GM12878 (cell line): Measurements from ENCODE around the gene PRDX1. TPM values are rescaled to one million over a fixed set of nuclear protein-coding genes. Genes with fewer than 3 reads are reported as not detected.

Experiments
- ASH2L ChIP-seq: fragments of 300-600, 200-600 bp; sonication (generic); IDR thresholded peaks from 2 replicates; pipeline ENCODE4 v1.6.1; 2017; ENCODE audit warnings: low read depth, mild to moderate bottlenecking, borderline replicate concordance
- EZH2 ChIP-seq: IDR thresholded peaks from 2 replicates; pipeline ENCODE4 v1.6.1; 2012; ENCODE audit warnings: low read depth, mild to moderate bottlenecking, control low read depth, inconsistent platforms, low read length, borderline replicate concordance; ENCODE audit not compliant: control insufficient read depth
- GABPA ChIP-seq: IDR thresholded peaks from 2 replicates; pipeline ENCODE4 v1.6.1; 2014; ENCODE audit warnings: antibody characterized with exemption, low read depth, mild to moderate bottlenecking, inconsistent platforms
- HCFC1 ChIP-seq: fragments of 150-350 bp; IDR thresholded peaks from 2 replicates; pipeline ENCODE4 v1.6.1; 2014; ENCODE audit warnings: low read length
- IKZF1 ChIP-seq: fragments of 450-650 bp; conservative IDR thresholded peaks from 2 replicates; pipeline ENCODE4 v1.6.1; 2017; ENCODE audit warnings: antibody characterized with exemption, mild to moderate bottlenecking
- IKZF2 ChIP-seq, 2 experiments: fragments of 450-650 bp; IDR thresholded peaks; 2 replicates each; pipeline ENCODE4 v1.6.1; 2017; ENCODE audit warnings: mild to moderate bottlenecking in 2 of 2, moderate library complexity in 2 of 2
- LARP7 ChIP-seq: fragments of 450-650 bp; IDR thresholded peaks from 2 replicates; pipeline ENCODE4 v1.6.1; 2017; ENCODE audit warnings: mild to moderate bottlenecking
- MYB ChIP-seq: fragments of 150-350 bp; IDR thresholded peaks from 2 replicates; pipeline ENCODE4 v1.6.1; 2014; ENCODE audit warnings: mild to moderate bottlenecking, low read depth, low read length, borderline replicate concordance
- NR2C1 ChIP-seq: fragments of 450-650 bp; IDR thresholded peaks from 2 replicates; pipeline ENCODE4 v1.6.1; 2017; ENCODE audit warnings: antibody characterized with exemption, mild to moderate bottlenecking, moderate library complexity
- NRF1 ChIP-seq: conservative IDR thresholded peaks from 2 replicates; pipeline ENCODE4 v1.6.1; 2011; ENCODE audit warnings: mild to moderate bottlenecking, low read depth, low read length, improper control_type of control experiment
- PML ChIP-seq: IDR thresholded peaks from 2 replicates; pipeline ENCODE4 v1.6.1; 2012; ENCODE audit warnings: low read length, inconsistent platforms
- POLR2A ChIP-seq: IDR thresholded peaks from 2 replicates; pipeline ENCODE4 v1.6.1; 2011; ENCODE audit warnings: low read depth, mild to moderate bottlenecking, low read length
- POLR2AphosphoS2 ChIP-seq: IDR thresholded peaks from 2 replicates; pipeline ENCODE4 v1.6.1; 2011; ENCODE audit warnings: low read depth, mild to moderate bottlenecking, low read length, improper control_type of control experiment, moderate library complexity
- SMAD1 ChIP-seq: fragments of 450-650 bp; IDR thresholded peaks from 2 replicates; pipeline ENCODE4 v1.6.1; 2018; ENCODE audit warnings: mild to moderate bottlenecking, low read depth; ENCODE audit not compliant: partially characterized antibody
- STAT1 ChIP-seq: fragments of 450-650 bp; conservative IDR thresholded peaks from 2 replicates; pipeline ENCODE4 v1.6.1; 2014; ENCODE audit warnings: antibody characterized with exemption, mild to moderate bottlenecking
- SUZ12 ChIP-seq: fragments of 200-600 bp; sonication (generic); IDR thresholded peaks from one replicate; pipeline ENCODE4 v1.6.1; 2018; ENCODE audit warnings: antibody characterized with exemption, mild to moderate bottlenecking; ENCODE audit not compliant: unreplicated experiment
- TCF12 ChIP-seq: IDR thresholded peaks from 2 replicates; pipeline ENCODE4 v1.6.1; 2011; ENCODE audit warnings: low read depth, mild to moderate bottlenecking, low read length
- YBX1 ChIP-seq: fragments of 450-650 bp; IDR thresholded peaks from 2 replicates; pipeline ENCODE4 v1.6.1; 2016; ENCODE audit warnings: antibody characterized with exemption
- ZNF274 ChIP-seq: IDR thresholded peaks from one replicate; pipeline ENCODE4 v1.8.0; 2011; ENCODE audit not compliant: insufficient read length, insufficient read depth
- ZSCAN29 ChIP-seq: fragments of 450-650 bp; IDR thresholded peaks from 2 replicates; pipeline ENCODE4 v1.6.1; 2017; ENCODE audit warnings: mild to moderate bottlenecking, moderate library complexity
- polyA plus RNA-seq, 11 experiments: library from polyadenylated mRNA; depleted of rRNA in 4 of 11; unstranded in 6 of 11; stranded (reverse) in 5 of 11; fragments of >200 nt; fragmentation: Nextera tagmentation in 4 of 11; fragmentation: Illumina TruSeq in 1 of 11; extraction: Ambion mirVana in 4 of 11; extraction: Trizol in 1 of 11; gene quantifications; 1 replicate in 1 of 11; 2 replicates in 10 of 11; pipeline versions ENCODE4 v1.2.1 to v1.2.3, GENCODE V29; 2011 to 2016; ENCODE audit warnings: inconsistent platforms in 2 of 11, missing spikeins in 2 of 11, low read depth in 1 of 11
- total RNA-seq, 4 experiments: library from RNA; depleted of rRNA in 3 of 4; stranded (reverse); fragments of >200 nt in 3 of 4; fragmentation: Illumina TruSeq in 1 of 4; extraction: Trizol in 1 of 4; gene quantifications; 2 replicates each; pipeline versions ENCODE4 v1.2.1 to v1.2.3, GENCODE V29; 2013 to 2021
- TF ChIP-seq, protein P1 (sequence below): IDR thresholded peaks from 2 replicates; pipeline ENCODE4 v1.6.1; 2012; ENCODE audit warnings: low read depth, low read length, improper control_type of control experiment
- TF ChIP-seq, protein P2 (sequence below): fragments of 450-650 bp; IDR thresholded peaks from 2 replicates; pipeline ENCODE4 v1.6.1; 2018; ENCODE audit warnings: borderline replicate concordance, mild to moderate bottlenecking; ENCODE audit not compliant: partially characterized antibody
- TF ChIP-seq, protein P3 (sequence below): fragments of 450-650 bp; IDR thresholded peaks from 2 replicates; pipeline ENCODE4 v1.6.1; 2014; ENCODE audit warnings: mild to moderate bottlenecking
- TF ChIP-seq, protein P4 (sequence below): fragments of 450-650 bp; formaldehyde crosslinking; IDR thresholded peaks from 2 replicates; pipeline ENCODE4 v1.4.0; 2022; ENCODE audit warnings: mild to moderate bottlenecking, moderate library complexity
- TF ChIP-seq, protein P5 (sequence below): fragments of 450-650 bp; IDR thresholded peaks from 2 replicates; pipeline ENCODE4 v1.6.1; 2017; ENCODE audit warnings: mild to moderate bottlenecking

The PRDX1 gene
- total and polyA plus RNA-seq, 10 of the 15 experiments (the other 5 are each of a cell fraction or from before 2014, with no cell fraction given): 659 to 1,775 (median 811) TPM

DNA sequence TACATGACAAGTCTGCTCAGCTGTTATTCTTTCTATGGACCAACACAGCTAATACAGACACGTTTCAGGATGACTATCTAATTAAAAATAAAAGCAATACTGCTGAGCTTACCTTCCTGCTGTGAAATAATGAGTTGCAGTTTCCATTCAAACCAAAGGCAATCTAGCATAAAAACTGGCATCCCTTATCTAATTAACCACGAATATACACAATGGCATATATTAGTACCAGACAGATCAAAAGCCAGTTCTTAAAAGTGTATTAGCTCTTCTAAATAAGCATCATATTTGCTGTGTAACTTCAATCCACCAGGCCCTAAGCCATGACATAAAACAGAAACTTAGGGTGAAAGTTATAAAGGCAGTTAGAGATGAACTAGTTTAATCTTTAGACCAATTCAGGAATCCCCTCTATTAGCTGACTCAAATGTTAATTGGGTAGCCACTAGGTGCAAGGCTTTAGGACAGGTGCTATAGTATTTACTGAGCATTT is 51.3 kb downstream of the PRDX1 start (continued):
- TF ChIP-seq, protein P1, sequence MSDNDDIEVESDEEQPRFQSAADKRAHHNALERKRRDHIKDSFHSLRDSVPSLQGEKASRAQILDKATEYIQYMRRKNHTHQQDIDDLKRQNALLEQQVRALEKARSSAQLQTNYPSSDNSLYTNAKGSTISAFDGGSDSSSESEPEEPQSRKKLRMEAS: no peak
- no peak for TF ChIP-seq POLR2AphosphoS2
- TF ChIP-seq, protein P2, sequence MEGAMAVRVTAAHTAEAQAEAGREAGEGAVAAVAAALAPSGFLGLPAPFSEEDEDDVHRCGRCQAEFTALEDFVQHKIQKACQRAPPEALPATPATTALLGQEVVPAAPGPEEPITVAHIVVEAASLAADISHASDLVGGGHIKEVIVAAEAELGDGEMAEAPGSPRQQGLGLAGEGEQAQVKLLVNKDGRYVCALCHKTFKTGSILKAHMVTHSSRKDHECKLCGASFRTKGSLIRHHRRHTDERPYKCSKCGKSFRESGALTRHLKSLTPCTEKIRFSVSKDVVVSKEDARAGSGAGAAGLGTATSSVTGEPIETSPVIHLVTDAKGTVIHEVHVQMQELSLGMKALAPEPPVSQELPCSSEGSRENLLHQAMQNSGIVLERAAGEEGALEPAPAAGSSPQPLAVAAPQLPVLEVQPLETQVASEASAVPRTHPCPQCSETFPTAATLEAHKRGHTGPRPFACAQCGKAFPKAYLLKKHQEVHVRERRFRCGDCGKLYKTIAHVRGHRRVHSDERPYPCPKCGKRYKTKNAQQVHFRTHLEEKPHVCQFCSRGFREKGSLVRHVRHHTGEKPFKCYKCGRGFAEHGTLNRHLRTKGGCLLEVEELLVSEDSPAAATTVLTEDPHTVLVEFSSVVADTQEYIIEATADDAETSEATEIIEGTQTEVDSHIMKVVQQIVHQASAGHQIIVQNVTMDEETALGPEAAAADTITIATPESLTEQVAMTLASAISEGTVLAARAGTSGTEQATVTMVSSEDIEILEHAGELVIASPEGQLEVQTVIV: no peak
- TF ChIP-seq, protein P3, sequence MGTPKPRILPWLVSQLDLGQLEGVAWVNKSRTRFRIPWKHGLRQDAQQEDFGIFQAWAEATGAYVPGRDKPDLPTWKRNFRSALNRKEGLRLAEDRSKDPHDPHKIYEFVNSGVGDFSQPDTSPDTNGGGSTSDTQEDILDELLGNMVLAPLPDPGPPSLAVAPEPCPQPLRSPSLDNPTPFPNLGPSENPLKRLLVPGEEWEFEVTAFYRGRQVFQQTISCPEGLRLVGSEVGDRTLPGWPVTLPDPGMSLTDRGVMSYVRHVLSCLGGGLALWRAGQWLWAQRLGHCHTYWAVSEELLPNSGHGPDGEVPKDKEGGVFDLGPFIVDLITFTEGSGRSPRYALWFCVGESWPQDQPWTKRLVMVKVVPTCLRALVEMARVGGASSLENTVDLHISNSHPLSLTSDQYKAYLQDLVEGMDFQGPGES: no peak
- TF ChIP-seq NR2C1: no peak
- TF ChIP-seq IKZF1: 0 out of 2 replicates have a peak, but pooled peaks have one; percentile 52
- no peak for TF ChIP-seq SMAD1
- TF ChIP-seq IKZF2 (IDR thresholded peaks at IDR 0.05): peak; percentile 40 to 65; a peak in 3 of 4 replicates
- TF ChIP-seq HCFC1: no peak
- TF ChIP-seq SUZ12: no peak
- TF ChIP-seq STAT1: no peak
- TF ChIP-seq ZNF274: no peak
- TF ChIP-seq LARP7: no peak
- TF ChIP-seq EZH2: no peak
- TF ChIP-seq YBX1: no peak
- TF ChIP-seq, protein P4, sequence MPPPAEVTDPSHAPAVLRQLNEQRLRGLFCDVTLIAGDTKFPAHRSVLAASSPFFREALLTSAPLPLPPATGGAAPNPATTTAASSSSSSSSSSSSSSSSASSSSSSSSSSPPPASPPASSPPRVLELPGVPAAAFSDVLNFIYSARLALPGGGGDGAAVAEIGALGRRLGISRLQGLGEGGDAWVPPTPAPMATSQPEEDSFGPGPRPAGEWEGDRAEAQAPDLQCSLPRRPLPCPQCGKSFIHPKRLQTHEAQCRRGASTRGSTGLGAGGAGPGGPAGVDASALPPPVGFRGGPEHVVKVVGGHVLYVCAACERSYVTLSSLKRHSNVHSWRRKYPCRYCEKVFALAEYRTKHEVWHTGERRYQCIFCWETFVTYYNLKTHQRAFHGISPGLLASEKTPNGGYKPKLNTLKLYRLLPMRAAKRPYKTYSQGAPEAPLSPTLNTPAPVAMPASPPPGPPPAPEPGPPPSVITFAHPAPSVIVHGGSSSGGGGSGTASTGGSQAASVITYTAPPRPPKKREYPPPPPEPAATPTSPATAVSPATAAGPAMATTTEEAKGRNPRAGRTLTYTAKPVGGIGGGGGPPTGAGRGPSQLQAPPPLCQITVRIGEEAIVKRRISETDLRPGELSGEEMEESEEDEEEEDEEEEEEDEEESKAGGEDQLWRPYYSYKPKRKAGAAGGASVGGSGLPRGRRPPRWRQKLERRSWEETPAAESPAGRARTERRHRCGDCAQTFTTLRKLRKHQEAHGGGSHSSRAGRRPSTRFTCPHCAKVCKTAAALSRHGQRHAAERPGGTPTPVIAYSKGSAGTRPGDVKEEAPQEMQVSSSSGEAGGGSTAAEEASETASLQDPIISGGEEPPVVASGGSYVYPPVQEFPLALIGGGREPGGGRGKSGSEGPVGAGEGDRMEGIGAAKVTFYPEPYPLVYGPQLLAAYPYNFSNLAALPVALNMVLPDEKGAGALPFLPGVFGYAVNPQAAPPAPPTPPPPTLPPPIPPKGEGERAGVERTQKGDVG (CRISPR knock-in tag): no peak
- no peak; the same call in 1 of the 2 replicates for TF ChIP-seq GABPA
- TF ChIP-seq TCF12: no peak
- TF ChIP-seq, protein P5, sequence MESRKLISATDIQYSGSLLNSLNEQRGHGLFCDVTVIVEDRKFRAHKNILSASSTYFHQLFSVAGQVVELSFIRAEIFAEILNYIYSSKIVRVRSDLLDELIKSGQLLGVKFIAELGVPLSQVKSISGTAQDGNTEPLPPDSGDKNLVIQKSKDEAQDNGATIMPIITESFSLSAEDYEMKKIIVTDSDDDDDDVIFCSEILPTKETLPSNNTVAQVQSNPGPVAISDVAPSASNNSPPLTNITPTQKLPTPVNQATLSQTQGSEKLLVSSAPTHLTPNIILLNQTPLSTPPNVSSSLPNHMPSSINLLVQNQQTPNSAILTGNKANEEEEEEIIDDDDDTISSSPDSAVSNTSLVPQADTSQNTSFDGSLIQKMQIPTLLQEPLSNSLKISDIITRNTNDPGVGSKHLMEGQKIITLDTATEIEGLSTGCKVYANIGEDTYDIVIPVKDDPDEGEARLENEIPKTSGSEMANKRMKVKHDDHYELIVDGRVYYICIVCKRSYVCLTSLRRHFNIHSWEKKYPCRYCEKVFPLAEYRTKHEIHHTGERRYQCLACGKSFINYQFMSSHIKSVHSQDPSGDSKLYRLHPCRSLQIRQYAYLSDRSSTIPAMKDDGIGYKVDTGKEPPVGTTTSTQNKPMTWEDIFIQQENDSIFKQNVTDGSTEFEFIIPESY: no peak
- no peak for TF ChIP-seq MYB
- no peak for TF ChIP-seq PML
- TF ChIP-seq ZSCAN29: no peak
- no peak for TF ChIP-seq ASH2L
- no peak for TF ChIP-seq NRF1
- no peak for TF ChIP-seq POLR2A
